ENCODE measurements around the gene ULK4. TPM values are rescaled to one million over a fixed set of nuclear protein-coding genes. Genes with fewer than 3 reads are reported as not detected.

Gene ULK4
- total and polyA plus RNA-seq, 2 of the 8 experiments (the other 6 are each of a cell fraction or from before 2014, with no cell fraction given), result 3.0 to 10.8 TPM

GRCh38 chr3:41698898-41699297, 263.0 kb downstream of the ULK4 start:
- Histone ChIP-seq H3K14ac (ENCODE audit: insufficient read length) (no peak overlapping the region), H3K23me2 (ENCODE audit: low read depth, low read length) (no peaks in the 10 kb centered on the region), H2BK15ac (ENCODE audit: low read length) (no peak overlapping the region), H4K20me1 (replicated peaks in 1 of 2; ENCODE audit: control insufficient read depth in 1 of 2, insufficient read depth in 2 of 2, low read length in 2 of 2) (no peaks in the 10 kb centered on the region), H2BK120ac (replicated peaks; ENCODE audit: low read depth, low read length) (no peak overlapping the region), H2BK12ac (ENCODE audit: low read depth, low read length) (no peak overlapping the region), H3K27ac (ENCODE audit: low read depth, low read length) (no peak overlapping the region), H2AFZ (ENCODE audit: low read length) (no peak overlapping the region), H4K91ac (replicated peaks; ENCODE audit: insufficient read length, low read length) (no peak overlapping the region), H3K4me2 (ENCODE audit: insufficient read depth in 1 of 2, low read depth in 2 of 2, low read length in 2 of 2) (no peak overlapping the region), H4K5ac (ENCODE audit: insufficient read length, low read depth, low read length) (no peak overlapping the region), H3K4me3 (ENCODE audit: extremely low read depth in 1 of 4, insufficient read depth in 2 of 4, low read depth in 3 of 4, low read length in 4 of 4) (no peak overlapping the region), H3K4me1 (replicated peaks in 1 of 4; ENCODE audit: control insufficient read depth in 3 of 4, insufficient read depth in 4 of 4, low read length in 3 of 4) (peaks cover 0 to 5% (median 0%) of the 10 kb centered on the region in 4 experiments; a peak in 1 of 7 replicates), H3K4ac (replicated peaks; ENCODE audit: insufficient read length, low read depth, low read length) (no peak overlapping the region), H3K79me2 (ENCODE audit: control insufficient read depth in 1 of 2, insufficient read depth in 2 of 2, low read length in 2 of 2) (no peaks in the 10 kb centered on the region; a peak in 1 of 4 replicates), H3K23ac (ENCODE audit: insufficient read length) (no peak overlapping the region), H3K56ac (replicated peaks; ENCODE audit: insufficient read length, low read depth, low read length) (no peak overlapping the region), H2BK20ac (ENCODE audit: low read length) (no peak overlapping the region), H3K36me3 (ENCODE audit: control insufficient read depth in 2 of 4, insufficient read depth in 4 of 4, low read length in 3 of 4) (no peaks in the 10 kb centered on the region; a peak in 1 of 8 replicates), H3K18ac (ENCODE audit: extremely low read depth, low read length) (no peak overlapping the region), H3K79me1 (ENCODE audit: low read depth, low read length) (no peaks in the 10 kb centered on the region), H2AK5ac (ENCODE audit: low read depth, low read length) (no peak overlapping the region), H3K9ac (replicated peaks in 1 of 4; ENCODE audit: extremely low read depth in 1 of 4, low read depth in 3 of 4, low read length in 3 of 4) (no peak overlapping the region), H3K27me3 (replicated peaks in 1 of 4; ENCODE audit: control insufficient read depth in 3 of 4, extremely low read depth in 1 of 4, insufficient read depth in 3 of 4, low read length in 3 of 4) (no peaks in the 10 kb centered on the region), H4K8ac (ENCODE audit: extremely low read depth, insufficient read depth, low read length) (no peak overlapping the region), H3K9me3 (ENCODE audit: insufficient read depth in 2 of 2, low read depth in 1 of 2, low read length in 1 of 2) (peaks cover 7 to 8% of the 10 kb centered on the region in 2 experiments; a peak in 1 of 4 replicates), H2BK5ac (ENCODE audit: low read depth, low read length) (no peak overlapping the region)
- TF ChIP-seq SP1 (IDR thresholded peaks at IDR 0.05; ENCODE audit: low read depth, low read length), result no peak
- peak; percentile 68 for TF ChIP-seq BACH1 (IDR thresholded peaks at IDR 0.05; ENCODE audit: low read length)
- TF ChIP-seq RAD21 (IDR thresholded peaks at IDR 0.05 in 1 of 2, conservative IDR thresholded peaks at IDR 0.05 in 1 of 2; ENCODE audit: low read depth in 2 of 2, low read length in 2 of 2), result no peak
- no peak for TF ChIP-seq RBBP5 (IDR thresholded peaks at IDR 0.05; ENCODE audit: borderline replicate concordance, low read depth, low read length)
- no peak for TF ChIP-seq SIRT6 (IDR thresholded peaks at IDR 0.05; ENCODE audit: low read length)
- no peak for TF ChIP-seq RFX5 (IDR thresholded peaks at IDR 0.05; ENCODE audit: borderline replicate concordance, low read depth, low read length)
- no peak for TF ChIP-seq CHD1 (IDR thresholded peaks at IDR 0.05; ENCODE audit: low read depth, low read length)
- TF ChIP-seq MAFK (IDR thresholded peaks at IDR 0.05; ENCODE audit: low read depth, low read length), result peak; percentile 16; the same call in 1 of the 2 replicates
- WGBS, 2 experiments (ENCODE audit: extremely low coverage in 1 of 2, insufficient coverage in 1 of 2, insufficient read length in 1 of 2, insufficient replicate concordance in 2 of 2, low coverage in 1 of 2, low lambda C conversion rate in 2 of 2, missing lambda C conversion rate in 1 of 2), result 85% methylated on average over 3 of the region's 3 CpGs; no CpG with 5 or more reads in 1 of the 2 experiments
- DNase-seq (ENCODE audit: low read depth in 1 of 2, low spot score in 2 of 2), result no peak
- CTCF ChIA-PET (ENCODE audit: partially characterized antibody), result interaction anchor here (0.6 to 4.2 kb wide), 5 partner anchors 13 to 1582 kb away, joined by 3 to 18 read pairs (median 4); no protein-coding TSS in a partner anchor
- no peak for FAIRE-seq
- POLR2A ChIA-PET (ENCODE audit: partially characterized antibody), result no interaction called here

All from H1 (cell line).